CD1c-positive myeloid dendritic cell (primary cell): Measurements from ENCODE around the gene ZNF680.
"Not testable (repeated sequence)": the region's sequence is repeated elsewhere in the genome, so short reads cannot be mapped to it uniquely, and the experiment has no call there.

Experiments used
- DNase-seq: peaks from one replicate; pipeline ENCODE4 v3.0.0-alpha.2; 2016; ENCODE audit errors: extremely low spot score

The ZNF680 gene

GRCh38 chr7:64562626-64563278, at the start of gene ZNF680:
TSS of gene ZNF680 (minus strand) at chr7:64563071. CDS start at chr7:64562954, 117 bp downstream.
- DNase-seq: peak; percentile 93

- DNase-seq: no peak
These were observed 49.6 kb upstream of the ZNF680 start for GRCh38 chr7:64612452-64612851.

DNA sequence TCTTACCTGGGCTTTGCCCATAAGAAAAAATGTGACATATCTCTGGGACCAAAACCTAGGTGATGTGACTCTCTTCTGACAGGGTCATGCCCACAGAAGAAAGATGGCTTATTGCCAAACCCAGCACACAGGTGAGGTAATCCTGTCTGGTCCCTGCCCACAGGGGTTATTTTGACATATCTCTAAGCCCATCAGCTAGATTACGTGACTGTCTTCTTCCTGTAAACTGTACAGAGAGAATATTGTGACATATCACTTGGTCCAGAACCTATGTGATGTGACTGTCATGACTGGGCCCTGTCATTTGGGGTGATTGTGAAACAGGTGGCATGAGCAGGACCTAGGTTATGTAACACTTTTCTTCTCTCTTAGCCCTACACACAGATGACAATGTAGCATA, 48.8 kb upstream of the ZNF680 start:
- no peak for DNase-seq

DNA sequence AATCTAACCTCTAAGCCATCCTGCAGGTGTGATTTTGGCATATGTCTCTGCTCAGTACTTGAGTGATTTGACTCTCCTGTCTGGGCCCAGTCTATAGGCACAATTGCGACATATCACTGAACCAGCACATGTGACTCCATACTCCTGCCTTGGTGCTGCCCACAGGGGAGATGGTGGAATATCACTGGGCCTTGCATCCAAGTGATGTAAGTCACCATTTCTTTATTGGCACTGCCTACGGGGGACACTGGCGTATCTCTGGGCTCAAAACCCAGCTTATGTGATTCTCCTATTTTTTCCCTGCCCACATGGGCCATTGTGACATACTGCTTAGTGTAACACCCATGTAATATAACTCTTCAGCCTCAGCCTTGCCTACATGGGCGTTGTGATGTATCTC, 48.1 kb upstream of the ZNF680 start:
- DNase-seq: no peak

DNA sequence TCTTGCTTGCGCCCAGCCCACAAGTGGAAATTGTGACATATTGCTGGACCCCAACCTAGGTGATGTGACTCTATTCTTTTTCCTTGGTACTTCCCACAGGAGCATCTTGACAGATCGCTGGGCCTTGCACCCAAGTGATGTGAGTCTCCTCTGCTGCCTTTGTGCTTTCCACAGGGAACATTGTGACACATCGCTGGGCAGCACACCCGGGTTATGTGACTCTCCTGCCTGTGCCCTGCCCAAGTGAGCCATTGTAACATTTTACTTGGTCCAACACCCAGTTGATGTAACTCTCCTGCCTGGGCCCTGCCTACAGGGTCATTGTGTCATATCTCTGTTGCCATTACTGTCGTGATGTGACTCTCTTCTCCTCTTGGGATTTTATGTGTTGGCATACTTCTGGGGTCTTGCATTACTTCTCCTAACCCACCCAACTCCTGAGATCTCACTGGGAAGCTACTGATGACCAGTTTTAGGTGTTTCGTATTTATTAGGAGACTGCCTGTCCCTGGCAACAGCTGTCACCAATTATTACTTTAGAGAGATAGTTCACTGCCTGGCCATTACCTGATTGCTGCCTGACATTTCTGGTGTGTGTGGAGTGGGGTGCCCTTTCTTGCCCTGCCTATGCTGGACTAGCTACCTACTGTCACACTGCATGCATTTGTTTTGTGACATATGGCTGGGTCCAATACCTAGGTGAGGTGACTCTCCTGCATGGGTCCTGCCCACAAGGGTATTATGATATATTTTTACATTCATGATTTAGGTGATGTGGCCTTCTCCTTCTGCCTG, 45.4 kb upstream of the ZNF680 start:
- DNase-seq: no peak

DNA sequence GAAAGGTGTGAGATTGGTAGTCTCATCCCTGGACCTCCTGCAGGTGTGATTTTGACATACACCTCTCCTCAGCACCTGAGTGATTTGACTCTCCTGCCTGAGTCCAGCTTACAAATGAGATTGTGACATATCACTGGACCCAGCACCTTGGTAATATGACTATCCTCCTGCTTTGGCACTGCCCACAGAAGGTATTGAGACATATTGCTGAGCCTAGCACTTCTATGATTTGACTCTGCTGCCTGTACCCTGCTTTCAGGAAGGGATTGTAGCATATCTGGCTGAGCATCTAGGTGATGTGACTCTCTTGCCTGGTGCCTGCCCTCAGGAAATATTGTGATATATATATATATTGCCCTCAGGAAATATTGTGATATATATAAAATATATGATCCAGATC, 43.5 kb upstream of the ZNF680 start:
- DNase-seq: no peak

- no peak for DNase-seq
These were observed 40.4 kb upstream of the ZNF680 start for GRCh38 chr7:64603271-64603670.

GRCh38 chr7:64602518-64602917, 39.6 kb upstream of the ZNF680 start:
- no peak for DNase-seq

- DNase-seq: no peak
These were observed 39.2 kb upstream of the ZNF680 start for GRCh38 chr7:64602086-64602485.

DNA sequence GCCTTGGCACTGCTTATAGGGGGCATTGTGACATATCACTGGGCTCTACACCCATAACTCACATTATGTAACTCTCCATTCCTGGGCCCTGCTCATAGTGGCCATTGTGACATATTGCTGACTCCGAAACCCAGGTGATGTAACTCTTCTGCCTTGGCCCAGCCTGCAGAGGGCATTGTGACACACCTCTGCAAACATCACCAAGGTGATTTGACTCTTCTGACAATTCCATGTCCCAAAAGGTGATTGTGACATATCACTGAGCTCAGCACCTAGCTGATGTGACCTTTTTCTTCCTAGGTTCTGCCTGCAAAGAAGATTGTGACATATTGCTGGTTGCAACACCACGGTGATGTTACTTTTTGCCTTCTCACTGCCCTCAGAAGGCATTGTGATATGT, 36.5 kb upstream of the ZNF680 start:
- DNase-seq: no peak

- DNase-seq: no peak
These were observed 28.1 kb upstream of the ZNF680 start for GRCh38 chr7:64590971-64591370.

DNA sequence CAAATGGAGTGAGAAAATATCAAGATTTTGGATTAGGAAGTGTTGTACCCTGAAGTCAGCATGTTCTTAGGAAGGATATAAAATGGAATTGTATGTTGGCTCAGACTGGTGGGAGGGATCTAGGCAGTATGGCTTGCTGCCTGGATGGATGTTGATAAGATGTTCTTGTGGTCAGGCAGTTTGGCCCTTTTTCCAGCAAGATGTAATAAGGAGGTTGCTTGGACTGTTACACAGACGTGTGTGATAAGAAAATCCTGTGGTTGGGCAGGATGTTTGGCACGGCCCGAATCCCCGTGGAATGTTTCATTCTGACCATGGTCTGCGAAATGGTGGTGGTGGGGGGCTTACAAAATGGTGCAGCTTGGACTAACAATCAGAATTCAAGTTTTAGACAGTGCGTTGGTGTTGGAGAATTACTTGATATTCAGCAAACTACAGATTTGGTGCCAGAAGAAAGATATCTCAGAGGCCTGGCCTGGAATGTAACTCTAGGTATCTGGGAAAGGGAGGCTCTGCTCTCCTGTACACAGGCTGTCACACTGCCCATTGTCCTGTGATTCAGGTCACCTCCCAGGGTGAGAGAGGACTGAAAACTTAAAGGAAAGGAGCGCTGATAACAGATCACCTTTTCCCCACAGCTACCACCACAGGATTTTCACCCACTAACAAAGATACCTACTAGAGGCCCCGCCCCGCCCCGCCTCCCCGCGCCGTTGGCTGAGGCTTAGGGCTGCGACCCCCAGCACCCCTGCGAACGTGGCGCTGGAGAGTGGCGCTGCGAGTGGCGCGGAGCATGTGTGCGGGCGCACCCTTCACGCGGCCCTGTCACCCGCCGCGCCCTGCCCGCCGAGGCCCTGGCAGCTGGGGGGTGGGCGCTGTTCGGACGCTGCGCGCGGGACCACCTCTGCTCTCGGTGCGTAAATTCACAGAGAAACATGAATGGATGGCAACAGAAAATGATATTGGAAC, 19.3 kb upstream of the ZNF680 start:
- DNase-seq: no peak

DNA sequence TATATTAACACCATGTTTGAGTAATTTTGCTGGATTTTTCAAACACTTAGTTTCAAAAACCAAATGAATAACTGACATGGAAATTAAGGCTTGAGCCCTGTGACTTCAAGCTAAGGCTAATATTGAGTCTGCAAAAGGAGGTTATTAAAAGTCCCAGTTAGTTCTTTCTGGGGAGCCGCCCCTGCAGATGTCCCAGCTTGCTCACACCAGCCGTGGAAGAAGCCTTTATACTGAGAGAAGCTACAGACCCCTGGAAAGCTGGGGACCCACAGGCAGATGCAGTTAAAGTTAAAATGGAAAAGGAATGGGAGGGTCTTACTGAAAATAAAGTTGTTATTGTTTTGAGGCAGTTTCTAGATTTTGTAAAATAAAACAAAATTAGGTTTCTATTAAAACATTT, 18.5 kb upstream of the ZNF680 start:
- no peak for DNase-seq

- no peak for DNase-seq
These were observed 11.7 kb upstream of the ZNF680 start for GRCh38 chr7:64574540-64575099.

DNA sequence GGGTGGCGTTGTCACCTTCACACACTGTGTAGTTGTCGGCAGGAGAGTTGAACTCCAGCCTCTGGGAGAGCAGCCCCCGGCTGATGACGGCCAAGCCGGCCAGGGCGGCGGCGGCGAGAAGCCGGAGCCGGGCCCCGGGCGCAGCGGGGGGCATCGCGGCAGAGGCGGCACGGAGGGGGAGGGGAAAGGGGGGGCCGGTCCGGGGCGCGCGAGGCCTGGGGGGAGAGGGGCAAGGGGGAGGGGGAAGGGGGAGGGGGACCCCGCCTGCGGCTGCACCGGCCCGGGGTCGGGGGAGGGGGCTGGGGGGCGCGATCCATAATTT, 7.4 kb upstream of the ZNF680 start:
- not testable (repeated sequence) for DNase-seq

DNA sequence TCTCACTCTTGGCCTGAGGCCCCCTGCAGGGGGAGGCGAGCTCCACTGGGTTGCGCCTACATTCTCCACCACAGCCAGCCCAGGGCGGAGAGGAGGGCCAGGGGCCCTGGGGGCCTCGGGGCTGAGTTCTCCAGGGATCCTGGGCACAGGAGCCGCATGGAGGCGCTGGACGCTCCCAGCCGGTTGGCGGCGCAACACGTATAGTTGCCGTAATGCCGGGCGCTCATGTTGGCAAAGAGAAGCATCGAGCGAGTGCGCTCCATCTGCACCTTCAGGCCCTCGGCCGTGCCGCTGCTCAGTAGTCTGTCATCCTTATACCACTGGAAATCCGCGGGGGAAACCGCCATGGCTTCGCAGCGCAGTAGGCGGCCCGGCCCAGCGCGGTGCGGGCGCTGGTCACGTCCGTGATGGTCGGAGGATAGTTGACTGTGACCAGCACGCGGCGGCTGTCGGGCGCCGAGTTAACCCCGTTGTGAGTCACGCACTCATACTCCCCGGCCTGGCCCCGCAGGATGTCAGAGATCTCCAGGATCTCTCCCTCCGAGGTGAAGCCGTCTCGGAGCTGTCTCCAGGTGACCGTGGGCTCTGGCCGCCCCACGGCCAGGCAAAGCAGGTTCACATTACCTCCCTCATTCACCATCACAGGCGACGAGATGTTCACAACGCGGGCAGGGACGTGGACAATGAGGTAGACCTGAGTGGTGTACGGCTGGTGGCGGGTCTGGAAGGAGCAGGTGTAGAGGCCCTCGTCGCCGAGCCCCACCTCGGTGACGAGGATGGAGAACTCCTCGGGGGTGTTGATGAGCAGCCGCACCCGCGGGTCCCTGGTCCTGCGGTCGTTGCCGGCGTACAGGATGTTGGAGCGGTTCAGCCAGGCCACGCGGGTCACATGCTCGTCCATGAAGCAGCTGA, 6.8 kb upstream of the ZNF680 start:
- peak; percentile 1 for DNase-seq

GRCh38 chr7:64562256-64562625, 630 bp downstream of the ZNF680 start:
- peak; percentile 11 for DNase-seq

DNA sequence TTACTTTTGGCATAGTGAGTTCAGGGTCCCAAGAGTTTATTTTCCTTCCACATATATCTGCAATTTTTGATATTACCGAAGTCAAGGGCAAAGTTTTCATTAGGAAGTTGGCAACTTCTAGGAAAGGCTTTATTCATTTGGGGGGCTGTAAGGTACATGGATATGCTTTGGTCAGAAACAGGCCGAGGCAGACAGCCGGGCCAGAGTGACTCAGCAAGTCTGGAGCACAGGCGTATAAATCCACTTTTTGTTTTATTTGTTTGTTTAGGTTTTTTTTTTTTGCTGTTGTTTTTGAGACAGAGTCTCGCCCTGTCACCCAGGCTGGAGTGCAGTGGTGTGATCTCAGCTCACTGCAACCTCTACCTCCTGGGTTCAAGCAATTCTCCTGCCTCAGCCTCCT, 3.7 kb downstream of the ZNF680 start:
- DNase-seq: no peak

DNA sequence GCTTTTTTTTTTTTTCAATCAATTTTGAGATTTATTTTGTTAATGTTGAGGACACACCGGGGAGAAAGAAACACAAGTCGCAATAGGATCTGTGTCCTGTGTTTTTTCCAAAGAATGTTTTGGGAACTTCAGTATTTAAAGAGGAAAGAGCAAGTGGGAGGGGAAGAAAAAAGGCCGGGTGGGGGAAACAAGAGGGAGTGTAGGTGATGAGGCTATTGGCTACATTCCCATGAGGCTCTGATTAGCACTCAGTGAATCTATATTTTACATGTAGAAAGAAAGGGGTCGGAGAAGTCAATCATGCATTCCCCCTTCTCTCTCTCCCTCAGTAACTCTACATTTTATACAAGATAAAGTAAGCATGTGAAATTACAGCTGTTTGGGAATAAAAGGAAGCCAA, 4.1 kb downstream of the ZNF680 start:
- no peak for DNase-seq

DNA sequence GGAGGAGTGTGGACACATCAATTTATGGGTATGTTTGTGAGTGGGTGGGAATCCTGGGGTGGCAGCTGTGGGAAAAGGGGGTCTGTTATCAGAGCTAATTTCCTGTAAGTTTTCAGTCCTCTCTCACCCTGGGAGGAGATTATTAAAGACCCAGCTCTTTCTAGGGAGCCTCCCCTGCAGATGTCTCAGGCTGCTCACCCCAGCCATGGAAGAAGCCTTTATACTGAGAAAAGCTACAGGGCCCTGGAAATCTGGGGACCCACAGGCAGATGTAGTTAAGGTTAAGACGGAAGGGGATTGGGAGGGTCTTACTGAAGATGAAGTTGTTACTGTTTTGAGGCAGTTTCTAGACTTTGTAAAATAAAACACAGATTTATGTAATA, 4.6 kb downstream of the ZNF680 start:
- DNase-seq: no peak
